ENCODE data around the gene SORCS2. TPM values are rescaled to one million over a fixed set of nuclear protein-coding genes. Genes with fewer than 3 reads are reported as not detected.
A peak's percentile ranks its signal among the peaks of the same experiment; 100 is the strongest.

SORCS2 gene
- total and polyA plus RNA-seq, 12 donors = 0.67 to 15.5 (median 1.3) TPM

DNA sequence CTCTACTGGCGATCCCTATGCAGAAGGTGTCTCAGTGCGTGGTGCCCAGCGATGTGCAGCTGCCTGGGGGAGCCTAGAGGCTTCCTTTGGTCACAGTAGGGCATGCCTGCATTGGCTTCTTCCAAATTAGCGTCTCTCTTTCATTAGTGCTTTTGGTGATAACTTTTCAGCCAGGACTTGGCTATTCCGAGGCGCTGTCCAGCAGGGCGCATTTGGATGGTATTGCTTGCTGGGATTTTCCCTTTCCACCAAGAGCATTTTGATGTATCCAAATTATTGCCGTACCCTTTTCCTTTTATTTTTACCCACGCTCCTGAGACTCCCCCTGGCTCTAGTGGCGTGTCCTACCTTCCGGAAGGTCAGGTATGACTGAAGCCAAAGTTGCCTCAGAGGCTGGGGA is 101.4 kb downstream of the SORCS2 start:
- H3K4me3 ChIP-seq = no peak overlapping the region
- intact Hi-C loops (cut with DNase I) = no loop called here
- no peak for TF ChIP-seq POLR2A (IDR thresholded peaks at IDR 0.05)
- TF ChIP-seq, protein P1, sequence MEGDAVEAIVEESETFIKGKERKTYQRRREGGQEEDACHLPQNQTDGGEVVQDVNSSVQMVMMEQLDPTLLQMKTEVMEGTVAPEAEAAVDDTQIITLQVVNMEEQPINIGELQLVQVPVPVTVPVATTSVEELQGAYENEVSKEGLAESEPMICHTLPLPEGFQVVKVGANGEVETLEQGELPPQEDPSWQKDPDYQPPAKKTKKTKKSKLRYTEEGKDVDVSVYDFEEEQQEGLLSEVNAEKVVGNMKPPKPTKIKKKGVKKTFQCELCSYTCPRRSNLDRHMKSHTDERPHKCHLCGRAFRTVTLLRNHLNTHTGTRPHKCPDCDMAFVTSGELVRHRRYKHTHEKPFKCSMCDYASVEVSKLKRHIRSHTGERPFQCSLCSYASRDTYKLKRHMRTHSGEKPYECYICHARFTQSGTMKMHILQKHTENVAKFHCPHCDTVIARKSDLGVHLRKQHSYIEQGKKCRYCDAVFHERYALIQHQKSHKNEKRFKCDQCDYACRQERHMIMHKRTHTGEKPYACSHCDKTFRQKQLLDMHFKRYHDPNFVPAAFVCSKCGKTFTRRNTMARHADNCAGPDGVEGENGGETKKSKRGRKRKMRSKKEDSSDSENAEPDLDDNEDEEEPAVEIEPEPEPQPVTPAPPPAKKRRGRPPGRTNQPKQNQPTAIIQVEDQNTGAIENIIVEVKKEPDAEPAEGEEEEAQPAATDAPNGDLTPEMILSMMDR (IDR thresholded peaks at IDR 0.05) = no peak
- H3K4me1 ChIP-seq (replicated peaks in 1 of 2) = no peaks in the 10 kb centered on the region
- no peaks in the 10 kb centered on the region for H3K36me3 ChIP-seq (replicated peaks in 1 of 2)
- 82 to 92% (median 87%) methylated on average over 11 of the region's 11 CpGs for WGBS, 4 donors
- DNase-seq = no peak
- no peaks in the 10 kb centered on the region for H3K9me3 ChIP-seq (replicated peaks in 1 of 3)
- H3K27ac ChIP-seq = no peak overlapping the region
- peaks cover 6% of the 10 kb centered on the region for H3K27me3 ChIP-seq

DNA sequence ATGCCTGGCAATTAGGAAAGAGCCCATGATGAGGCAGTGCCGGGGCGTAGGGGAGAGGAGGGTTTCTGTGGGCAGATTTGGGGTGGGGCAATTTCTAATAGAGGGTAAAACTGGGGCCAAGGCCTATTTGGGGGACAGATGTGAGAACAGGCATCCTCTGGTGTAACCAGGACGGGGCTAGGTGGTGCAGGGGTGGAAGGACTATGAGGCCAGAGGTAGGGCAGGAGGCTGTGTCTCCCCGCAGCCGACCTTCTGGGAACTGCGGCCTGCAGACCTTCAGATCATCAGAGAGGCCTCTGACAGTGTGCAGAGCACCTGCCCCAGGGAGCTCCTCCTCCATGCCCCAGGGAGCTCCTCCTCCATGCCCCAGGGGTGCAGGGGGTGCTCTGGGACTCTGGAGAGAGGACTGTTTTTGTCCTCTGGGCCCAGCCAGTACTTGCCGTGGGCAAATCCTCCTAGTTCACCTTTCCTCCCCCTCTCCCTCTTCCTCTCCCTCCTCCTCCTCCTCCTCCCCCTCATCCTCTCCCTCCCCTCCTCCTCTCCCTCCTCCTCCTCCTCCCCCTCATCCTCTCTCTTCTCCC is 101.9 kb downstream of the SORCS2 start:
- 62 to 81% (median 77%) methylated on average over 7 of the region's 7 CpGs for WGBS, 4 donors
- Histone ChIP-seq H3K4me3 (no peak overlapping the region), H3K27me3 (peaks cover 6% of the 10 kb centered on the region), H3K36me3 (replicated peaks in 1 of 2) (no peaks in the 10 kb centered on the region), H3K4me1 (replicated peaks in 1 of 2) (no peaks in the 10 kb centered on the region), H3K9me3 (replicated peaks in 1 of 3) (no peaks in the 10 kb centered on the region), H3K27ac (no peak overlapping the region)
- TF ChIP-seq, protein P1 (IDR thresholded peaks at IDR 0.05) = no peak
- no peak for TF ChIP-seq POLR2A (IDR thresholded peaks at IDR 0.05)
- no peak for DNase-seq
- intact Hi-C loops (cut with DNase I) = no loop called here

DNA sequence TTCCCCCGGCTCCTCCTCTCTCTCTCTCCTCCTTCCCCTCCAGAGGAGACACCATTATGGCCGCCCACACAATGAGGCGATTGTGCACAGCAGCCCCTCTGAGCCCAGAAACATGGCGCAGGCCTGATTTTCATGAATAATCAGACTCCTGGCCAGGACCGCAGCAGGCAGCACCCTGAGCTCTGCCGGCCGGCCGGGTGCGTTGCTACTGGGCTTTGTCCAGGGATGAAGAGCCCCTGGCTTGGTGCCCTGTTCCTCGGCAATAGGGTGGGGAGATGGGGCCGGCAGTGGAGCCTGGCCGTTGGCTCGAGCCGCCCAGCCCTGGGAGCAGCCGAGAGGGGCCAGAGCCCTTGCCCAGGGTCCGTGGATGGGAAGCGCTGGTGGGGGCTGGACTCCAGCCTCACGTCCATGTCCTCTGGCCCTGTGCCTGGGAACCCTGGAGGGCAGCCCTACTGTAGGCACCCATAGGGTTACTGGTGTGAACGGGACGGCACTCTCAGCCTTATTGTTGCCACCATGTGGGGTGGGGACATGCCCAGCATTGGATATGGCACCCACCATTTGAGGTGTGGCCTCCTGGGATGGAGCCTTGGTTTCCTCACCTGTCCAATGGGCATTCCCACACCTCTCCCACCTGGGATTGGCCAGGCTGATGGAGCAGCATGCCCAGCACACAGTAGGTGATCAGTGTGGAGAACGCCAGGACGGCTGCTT is 103.0 kb downstream of the SORCS2 start:
- 42 to 70% (median 57%) methylated on average over 10 to 22 of the region's 22 CpGs for WGBS, 4 donors
- TF ChIP-seq POLR2A (IDR thresholded peaks at IDR 0.05) = no peak
- TF ChIP-seq, protein P1 (IDR thresholded peaks at IDR 0.05) = no peak

DNA sequence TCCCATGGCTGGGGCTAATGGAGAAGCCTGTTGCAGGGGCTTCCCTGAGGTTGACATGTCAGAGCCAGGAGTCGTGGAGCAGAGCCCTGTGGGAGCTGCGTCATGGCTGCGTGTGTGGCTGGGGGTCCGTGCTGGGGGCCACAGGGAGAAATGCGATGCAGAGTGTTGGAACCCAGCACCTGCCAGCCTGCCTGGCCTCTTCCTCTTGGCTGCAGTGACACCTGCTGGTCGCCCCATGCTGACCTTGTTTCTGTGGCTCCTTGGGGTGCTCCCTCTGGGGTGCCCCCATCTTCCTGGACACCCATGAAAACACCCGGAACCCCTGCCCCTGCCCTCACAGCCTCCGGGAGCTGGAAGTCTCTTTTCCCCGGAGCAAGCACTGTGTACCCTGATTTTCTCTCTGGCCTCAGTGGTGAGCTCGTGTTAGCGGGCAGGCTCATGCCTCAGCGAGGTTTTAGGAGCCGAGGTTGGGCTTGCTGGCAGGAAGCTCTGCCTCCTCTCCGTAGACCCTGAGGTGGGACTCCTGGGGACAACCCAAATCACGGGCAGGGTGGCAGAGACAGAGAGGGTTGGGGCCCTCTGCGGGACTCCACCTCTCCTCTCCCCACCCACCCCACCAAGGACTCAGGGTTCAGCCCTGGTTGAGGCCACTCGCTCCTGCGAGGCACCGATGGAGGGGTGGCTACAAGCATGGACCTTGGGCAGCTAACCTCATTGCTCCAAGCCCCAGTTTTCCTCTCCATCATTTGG is 103.7 kb downstream of the SORCS2 start:
- no peaks in the 10 kb centered on the region for H3K36me3 ChIP-seq (replicated peaks in 1 of 2)
- no peaks in the 10 kb centered on the region for H3K9me3 ChIP-seq (replicated peaks in 1 of 3)
- TF ChIP-seq POLR2A (IDR thresholded peaks at IDR 0.05) = no peak
- TF ChIP-seq, protein P1 (IDR thresholded peaks at IDR 0.05) = peak in 5 of 6 experiments; percentile 17 to 53 (median 50)
- intact Hi-C loops (cut with DNase I) = loop anchor here (5.0 kb wide), 1 partner anchor 104 kb away; the partner anchor contains the start of gene SORCS2 (in 2 of the 2)
- no peaks in the 10 kb centered on the region for H3K4me1 ChIP-seq (replicated peaks in 1 of 2)
- peaks cover 6% of the 10 kb centered on the region for H3K27me3 ChIP-seq
- DNase-seq = peak in 6 of 7 donors; percentile 13 to 54 (median 26)
- WGBS, 4 donors = 53 to 60% (median 57%) methylated on average over 6 to 19 of the region's 19 CpGs
- no peak overlapping the region for H3K4me3 ChIP-seq
- H3K27ac ChIP-seq = no peak overlapping the region

More for the DNA sequence above, 103.0 kb downstream of the SORCS2 start:
- peaks cover 6% of the 10 kb centered on the region for H3K27me3 ChIP-seq
- H3K36me3 ChIP-seq (replicated peaks in 1 of 2) = no peaks in the 10 kb centered on the region
- no peaks in the 10 kb centered on the region for H3K4me1 ChIP-seq (replicated peaks in 1 of 2)
- DNase-seq = peak in 4 of 7 donors; percentile 12 to 53 (median 40)
- peak overlapping the region in 1 of 5 donors; percentile 16 for H3K27ac ChIP-seq
- H3K4me3 ChIP-seq = no peak overlapping the region
- intact Hi-C loops (cut with DNase I) = loop anchor here (5.0 kb wide), 1 partner anchor 103 kb away; the partner anchor contains the start of gene SORCS2 (in 2 of the 2)
- H3K9me3 ChIP-seq (replicated peaks in 1 of 3) = no peaks in the 10 kb centered on the region
